ENCODE results near the gene MAP4.

MAP4 gene

GRCh38 chr3:47824541-47825473 is 191.4 kb downstream of the MAP4 start:
- peak; percentile 75 for DNase-seq

GRCh38 chr3:47817609-47818008 is 198.6 kb downstream of the MAP4 start:
- no peak for DNase-seq

DNA sequence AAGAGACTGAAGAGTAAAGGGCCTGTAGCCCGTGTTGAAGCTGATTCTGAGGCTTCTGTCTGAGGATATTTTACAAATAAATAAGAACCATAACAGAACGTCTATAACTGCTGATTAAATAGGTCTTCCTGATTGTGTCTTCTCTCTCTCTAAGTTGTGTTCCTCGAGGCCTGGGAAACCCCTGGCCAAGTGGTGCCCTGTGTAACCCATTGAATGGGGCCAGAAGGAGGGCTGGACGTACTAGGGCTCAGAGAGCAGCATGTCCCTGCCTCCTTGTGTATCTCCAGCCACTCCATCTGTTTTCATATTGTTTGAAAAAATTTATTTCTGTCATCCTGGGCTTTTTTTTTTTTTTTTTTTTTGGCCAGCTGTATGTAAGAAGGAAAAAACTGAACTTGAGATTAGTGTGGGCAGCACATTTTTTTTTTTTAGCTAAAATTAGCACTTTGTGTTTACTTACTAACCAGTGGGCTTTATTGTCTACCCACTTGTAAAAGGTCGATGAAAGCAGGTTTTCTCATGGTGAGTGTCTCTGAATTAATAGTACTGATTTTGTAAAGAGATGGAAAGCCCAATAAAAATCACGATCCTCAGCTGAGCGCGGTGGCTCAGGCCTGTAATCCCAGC is 202.6 kb downstream of the MAP4 start:
- no peak for DNase-seq

DNA sequence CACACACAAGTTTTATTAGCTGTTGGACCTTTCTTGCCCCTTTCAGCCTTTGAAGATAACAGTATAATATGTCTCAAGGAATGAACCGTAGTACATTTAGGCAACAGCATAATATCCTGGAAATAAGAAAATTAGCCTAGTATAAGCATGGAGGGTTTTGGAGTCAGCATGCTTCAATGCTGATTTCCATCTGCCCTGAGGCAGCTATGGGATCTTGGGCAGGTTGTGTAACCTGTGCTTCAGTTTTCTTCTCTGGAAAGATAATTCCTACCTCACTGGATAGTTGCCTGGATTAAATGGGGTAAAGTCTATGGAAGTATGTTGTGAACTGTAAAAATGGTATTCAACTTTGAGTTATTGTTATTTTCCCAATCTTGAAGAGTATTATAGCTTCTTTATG is 211.6 kb downstream of the MAP4 start:
- no peak for DNase-seq

DNA sequence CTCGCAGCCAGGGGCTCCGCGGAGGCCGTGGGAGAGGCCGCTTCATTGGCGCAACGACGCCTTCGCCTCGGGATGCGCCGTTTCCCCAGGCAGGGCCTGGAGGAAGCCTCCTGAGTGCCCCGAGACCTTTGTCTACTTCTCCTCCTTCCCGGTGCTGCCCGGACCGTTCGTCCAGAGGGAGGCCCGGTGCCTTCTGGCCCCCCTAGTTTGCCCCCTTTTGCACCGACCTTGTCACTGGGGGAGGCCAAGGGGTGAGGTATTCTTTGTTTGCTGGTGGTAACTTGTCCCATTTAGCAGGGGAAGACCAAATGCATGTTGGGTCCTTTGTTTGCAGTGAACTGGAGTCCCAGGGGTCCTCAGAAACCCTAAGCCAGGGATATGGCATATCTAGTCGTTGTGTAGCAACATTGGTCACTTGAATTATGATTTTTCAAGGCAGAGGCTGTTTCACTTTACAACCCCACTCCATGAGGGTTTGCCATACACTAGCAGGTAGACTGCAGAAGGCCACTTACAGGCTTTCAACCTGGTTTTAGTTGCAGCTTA is 212.7 kb downstream of the MAP4 start:
- peak; percentile 41 for DNase-seq

DNA sequence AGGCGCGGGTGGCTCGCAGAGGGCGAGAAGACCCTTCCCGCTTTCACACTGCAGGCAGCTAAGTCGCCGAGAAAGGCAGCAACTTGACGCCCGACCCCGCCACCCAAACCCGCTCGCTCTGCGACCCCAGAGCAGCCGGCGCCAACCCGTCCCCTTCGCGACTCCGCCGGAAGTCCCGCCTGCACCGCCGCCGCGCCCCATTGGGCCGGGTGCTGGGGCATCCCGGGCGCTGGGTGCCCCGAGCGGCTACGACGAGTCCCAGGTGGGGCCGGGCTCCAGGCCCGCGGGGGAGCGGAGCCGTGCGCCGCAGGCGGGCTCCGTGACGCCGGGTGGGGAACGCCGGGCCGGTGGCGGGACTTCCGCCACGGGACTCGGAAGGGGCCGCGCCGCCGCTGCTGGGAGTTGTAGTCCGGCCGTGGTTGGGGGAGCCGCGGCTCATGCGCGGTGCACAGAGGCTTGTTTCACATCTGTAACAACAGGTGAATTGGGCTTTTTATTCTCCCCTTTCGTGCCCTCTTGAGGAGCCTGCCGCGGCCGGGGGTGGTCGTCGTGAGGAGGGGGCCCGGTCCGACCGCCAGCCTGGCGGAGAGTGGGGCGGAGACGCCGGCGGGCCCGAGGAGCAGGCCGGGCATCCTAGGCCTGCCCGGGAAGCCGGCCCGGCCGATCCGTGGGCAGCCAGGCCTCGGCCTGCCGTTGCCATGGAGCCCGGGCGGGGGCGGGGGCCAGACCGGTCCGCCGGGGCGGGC is 213.3 kb downstream of the MAP4 start, which contains the start of gene DHX30:
Gene DHX30, plus strand, starts transcription at position 405 of the 746 bp plus-strand sequence. CDS start 7,546 bp downstream, outside the sequence.
- DNase-seq = peak; percentile 70
